Measurements from ENCODE around the gene WEE2.

WEE2 gene

GRCh38 chr7:141700296-141700847 is 7.8 kb upstream of the WEE2 start:
- TF ChIP-seq CTCF (IDR thresholded peaks at IDR 0.05; ENCODE audit: low read depth, low read length), result no peak
- no peak for DNase-seq (ENCODE audit: extremely low read depth, low read depth)

- TF ChIP-seq CTCF (IDR thresholded peaks at IDR 0.05; ENCODE audit: low read depth, low read length), result no peak
- DNase-seq (ENCODE audit: extremely low read depth, low read depth), result no peak
Measured at GRCh38 chr7:141700848-141701371, 7.2 kb upstream of the WEE2 start.

- no peak for DNase-seq (ENCODE audit: extremely low read depth, low read depth)
- no peak for TF ChIP-seq CTCF (IDR thresholded peaks at IDR 0.05; ENCODE audit: low read depth, low read length)
Measured at GRCh38 chr7:141701489-141702046, 6.6 kb upstream of the WEE2 start.

- DNase-seq (ENCODE audit: extremely low read depth, low read depth), result no peak
- TF ChIP-seq CTCF (IDR thresholded peaks at IDR 0.05; ENCODE audit: low read depth, low read length), result no peak
Measured at GRCh38 chr7:141702047-141702567, 6.0 kb upstream of the WEE2 start, which contains the start of gene DENND11. TSS of gene DENND11 (minus strand) at chr7:141702166. CDS start at chr7:141702153, 13 bp downstream.

GRCh38 chr7:141702892-141703291 is 5.3 kb upstream of the WEE2 start:
- no peak for DNase-seq (ENCODE audit: extremely low read depth, low read depth)
- no peak for TF ChIP-seq CTCF (IDR thresholded peaks at IDR 0.05; ENCODE audit: low read depth, low read length)

GRCh38 chr7:141704112-141704511 is 4.0 kb upstream of the WEE2 start:
- no peak for TF ChIP-seq CTCF (IDR thresholded peaks at IDR 0.05; ENCODE audit: low read depth, low read length)
- DNase-seq (ENCODE audit: extremely low read depth, low read depth), result no peak

GRCh38 chr7:141704741-141705140 is 3.4 kb upstream of the WEE2 start:
- DNase-seq (ENCODE audit: extremely low read depth, low read depth), result no peak
- no peak for TF ChIP-seq CTCF (IDR thresholded peaks at IDR 0.05; ENCODE audit: low read depth, low read length)

All from AG09319 (cell line).